ENCODE results near the gene SPOPL.

- no peak for TF ChIP-seq CTCF (IDR thresholded peaks at IDR 0.05)
- no peak for TF ChIP-seq POLR2A (IDR thresholded peaks at IDR 0.05)
These were observed 48.6 kb downstream of the SPOPL start for GRCh38 chr2:138550172-138550571.

Data from adrenal gland (tissue), 5 donors.